ENCODE results near the gene ERCC8.

- TF ChIP-seq, protein P1, sequence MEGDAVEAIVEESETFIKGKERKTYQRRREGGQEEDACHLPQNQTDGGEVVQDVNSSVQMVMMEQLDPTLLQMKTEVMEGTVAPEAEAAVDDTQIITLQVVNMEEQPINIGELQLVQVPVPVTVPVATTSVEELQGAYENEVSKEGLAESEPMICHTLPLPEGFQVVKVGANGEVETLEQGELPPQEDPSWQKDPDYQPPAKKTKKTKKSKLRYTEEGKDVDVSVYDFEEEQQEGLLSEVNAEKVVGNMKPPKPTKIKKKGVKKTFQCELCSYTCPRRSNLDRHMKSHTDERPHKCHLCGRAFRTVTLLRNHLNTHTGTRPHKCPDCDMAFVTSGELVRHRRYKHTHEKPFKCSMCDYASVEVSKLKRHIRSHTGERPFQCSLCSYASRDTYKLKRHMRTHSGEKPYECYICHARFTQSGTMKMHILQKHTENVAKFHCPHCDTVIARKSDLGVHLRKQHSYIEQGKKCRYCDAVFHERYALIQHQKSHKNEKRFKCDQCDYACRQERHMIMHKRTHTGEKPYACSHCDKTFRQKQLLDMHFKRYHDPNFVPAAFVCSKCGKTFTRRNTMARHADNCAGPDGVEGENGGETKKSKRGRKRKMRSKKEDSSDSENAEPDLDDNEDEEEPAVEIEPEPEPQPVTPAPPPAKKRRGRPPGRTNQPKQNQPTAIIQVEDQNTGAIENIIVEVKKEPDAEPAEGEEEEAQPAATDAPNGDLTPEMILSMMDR (IDR thresholded peaks at IDR 0.05) = peak in 3 of 6 experiments; percentile 24 to 37 (median 27)
- no peak for TF ChIP-seq POLR2A (IDR thresholded peaks at IDR 0.05)
Measured at GRCh38 chr5:60929024-60929423, 15.8 kb downstream of the ERCC8 start.

Measured in thyroid gland (tissue), 4 donors.